Breast epithelium (tissue), 3 donors: Measurements from ENCODE around the gene SLX1A.

Source experiments
- POLR2A ChIP-seq: fragments of 450-650 bp; IDR thresholded peaks from one replicate; pipeline ENCODE4 v1.6.1; 2016; ENCODE audit warnings: antibody characterized with exemption, mild to moderate bottlenecking, moderate library complexity
- POLR2AphosphoS5 ChIP-seq, 3 donors: sonication (generic); formaldehyde crosslinking; IDR thresholded peaks; one replicate each; pipeline ENCODE4 v1.6.1; 2017; ENCODE audit warnings: antibody characterized with exemption in 3 of 3
- TF ChIP-seq, protein P1 (sequence below), 3 donors: fragments of 450-650 bp; IDR thresholded peaks; one replicate each; pipeline ENCODE4 v1.5.1; 2016 to 2017; ENCODE audit warnings: antibody characterized with exemption in 3 of 3, mild to moderate bottlenecking in 3 of 3, moderate library complexity in 3 of 3

DNA sequence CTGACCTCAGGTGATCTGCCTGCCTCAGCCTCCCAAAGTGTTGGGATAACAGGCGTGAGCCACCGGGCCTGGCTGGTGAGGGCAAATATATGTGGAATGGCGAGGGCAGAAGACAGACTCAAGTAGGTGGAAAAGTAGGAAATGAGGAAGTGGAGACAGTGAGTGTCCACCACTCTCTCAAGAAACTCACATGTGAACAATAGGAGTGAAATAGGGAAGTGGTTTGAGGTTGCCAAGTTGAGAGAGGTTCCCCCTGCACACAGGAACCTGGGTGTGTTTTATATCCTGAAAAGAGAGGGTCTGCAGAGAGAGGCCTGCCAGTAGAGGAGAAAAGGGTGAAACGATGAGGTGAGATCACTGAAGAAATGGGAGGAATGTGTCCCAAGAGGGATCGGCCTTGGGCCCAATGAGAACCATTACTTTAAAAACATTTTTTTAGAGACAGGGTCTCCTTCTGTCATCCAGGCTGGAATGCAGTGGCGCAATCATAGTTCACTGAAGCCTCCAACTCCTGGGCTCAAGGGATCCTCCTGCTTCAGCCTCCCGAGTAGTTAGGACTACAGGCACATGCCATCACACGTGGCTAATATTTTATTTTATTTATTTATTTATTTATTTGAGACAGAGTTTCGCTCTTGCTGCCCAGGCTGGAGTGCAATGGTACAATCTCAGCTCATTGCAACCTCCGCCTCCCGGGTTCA, 27.3 kb upstream of the SLX1A start:
- TF ChIP-seq, protein P1, sequence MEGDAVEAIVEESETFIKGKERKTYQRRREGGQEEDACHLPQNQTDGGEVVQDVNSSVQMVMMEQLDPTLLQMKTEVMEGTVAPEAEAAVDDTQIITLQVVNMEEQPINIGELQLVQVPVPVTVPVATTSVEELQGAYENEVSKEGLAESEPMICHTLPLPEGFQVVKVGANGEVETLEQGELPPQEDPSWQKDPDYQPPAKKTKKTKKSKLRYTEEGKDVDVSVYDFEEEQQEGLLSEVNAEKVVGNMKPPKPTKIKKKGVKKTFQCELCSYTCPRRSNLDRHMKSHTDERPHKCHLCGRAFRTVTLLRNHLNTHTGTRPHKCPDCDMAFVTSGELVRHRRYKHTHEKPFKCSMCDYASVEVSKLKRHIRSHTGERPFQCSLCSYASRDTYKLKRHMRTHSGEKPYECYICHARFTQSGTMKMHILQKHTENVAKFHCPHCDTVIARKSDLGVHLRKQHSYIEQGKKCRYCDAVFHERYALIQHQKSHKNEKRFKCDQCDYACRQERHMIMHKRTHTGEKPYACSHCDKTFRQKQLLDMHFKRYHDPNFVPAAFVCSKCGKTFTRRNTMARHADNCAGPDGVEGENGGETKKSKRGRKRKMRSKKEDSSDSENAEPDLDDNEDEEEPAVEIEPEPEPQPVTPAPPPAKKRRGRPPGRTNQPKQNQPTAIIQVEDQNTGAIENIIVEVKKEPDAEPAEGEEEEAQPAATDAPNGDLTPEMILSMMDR (IDR thresholded peaks at IDR 0.05): no peak
- TF ChIP-seq POLR2AphosphoS5 (IDR thresholded peaks at IDR 0.05): no peak
- no peak for TF ChIP-seq POLR2A
